ENCODE data around the gene ARHGAP20. TPM values are rescaled to one million over a fixed set of nuclear protein-coding genes. Genes with fewer than 3 reads are reported as not detected.

The ARHGAP20 gene
- total RNA-seq, 1 experiment from 2014 or later, result 7.9 TPM

- POLR2A ChIA-PET (ENCODE audit: low non-redundant PET), result no interaction called here
- TF ChIP-seq EZH2 (IDR thresholded peaks at IDR 0.05; ENCODE audit: borderline replicate concordance, low read depth, low read length, poor library complexity, severe bottlenecking) (no peak), CTCF (conservative IDR thresholded peaks at IDR 0.05; ENCODE audit: low read depth, low read length) (no peak)
- H3K9me3 ChIP-seq (ENCODE audit: low read depth, low read length, poor library complexity, severe bottlenecking), result no peaks in the 10 kb centered on the region
- no peaks in the 10 kb centered on the region for H3K27me3 ChIP-seq (replicated peaks; ENCODE audit: insufficient read depth, low read depth, low read length, poor library complexity)
- no peak overlapping the region for H3K27ac ChIP-seq (ENCODE audit: low read depth, low read length, poor library complexity, severe bottlenecking)
- BruUV-seq (replicated peaks), result no TSS peak
- intact Hi-C loops (cut with micrococcal nuclease; ENCODE audit: unreplicated experiment), result no loop called here
- no peak for DNase-seq (ENCODE audit: low spot score)
- H3K36me3 ChIP-seq (ENCODE audit: insufficient read depth, low read length, poor library complexity, severe bottlenecking), result peaks cover 10% of the 10 kb centered on the region
- H3K4me3 ChIP-seq (ENCODE audit: low read depth, low read length, poor library complexity, severe bottlenecking), result no peak overlapping the region
- no peaks in the 10 kb centered on the region for H3K4me1 ChIP-seq (ENCODE audit: insufficient read depth, low read length, poor library complexity, severe bottlenecking)
- CTCF ChIA-PET, result no interaction called here
Observed at GRCh38 chr11:110587129-110587528, 125.1 kb downstream of the ARHGAP20 start.

GRCh38 chr11:110584150-110584549, 128.1 kb downstream of the ARHGAP20 start:
- intact Hi-C loops (cut with micrococcal nuclease; ENCODE audit: unreplicated experiment), result no loop called here
- ChIA-PET POLR2A (ENCODE audit: low non-redundant PET) (no interaction called here), CTCF (no interaction called here)
- no peaks in the 10 kb centered on the region for H3K9me3 ChIP-seq (ENCODE audit: low read depth, low read length, poor library complexity, severe bottlenecking)
- no peak for TF ChIP-seq EZH2 (IDR thresholded peaks at IDR 0.05; ENCODE audit: borderline replicate concordance, low read depth, low read length, poor library complexity, severe bottlenecking)
- no peak for TF ChIP-seq CTCF (conservative IDR thresholded peaks at IDR 0.05; ENCODE audit: low read depth, low read length)
- H3K27me3 ChIP-seq (replicated peaks; ENCODE audit: insufficient read depth, low read depth, low read length, poor library complexity), result no peaks in the 10 kb centered on the region
- H3K4me3 ChIP-seq (ENCODE audit: low read depth, low read length, poor library complexity, severe bottlenecking), result no peak overlapping the region
- no peak overlapping the region for H3K27ac ChIP-seq (ENCODE audit: low read depth, low read length, poor library complexity, severe bottlenecking)
- H3K4me1 ChIP-seq (ENCODE audit: insufficient read depth, low read length, poor library complexity, severe bottlenecking), result no peaks in the 10 kb centered on the region
- no TSS peak for BruUV-seq (replicated peaks)
- no peak for DNase-seq (ENCODE audit: low spot score)
- no peaks in the 10 kb centered on the region for H3K36me3 ChIP-seq (ENCODE audit: insufficient read depth, low read length, poor library complexity, severe bottlenecking)

GRCh38 chr11:110582728-110583432, 129.4 kb downstream of the ARHGAP20 start:
- no peak overlapping the region for H3K27ac ChIP-seq (ENCODE audit: low read depth, low read length, poor library complexity, severe bottlenecking)
- BruUV-seq (replicated peaks), result no TSS peak

More at GRCh38 chr11:110582728-110583432, 129.4 kb downstream of the ARHGAP20 start:
- CTCF ChIA-PET, result no interaction called here
- Histone ChIP-seq H3K4me1 (ENCODE audit: insufficient read depth, low read length, poor library complexity, severe bottlenecking) (no peaks in the 10 kb centered on the region), H3K9me3 (ENCODE audit: low read depth, low read length, poor library complexity, severe bottlenecking) (no peaks in the 10 kb centered on the region), H3K27me3 (replicated peaks; ENCODE audit: insufficient read depth, low read depth, low read length, poor library complexity) (no peaks in the 10 kb centered on the region), H3K36me3 (ENCODE audit: insufficient read depth, low read length, poor library complexity, severe bottlenecking) (no peaks in the 10 kb centered on the region), H3K4me3 (ENCODE audit: low read depth, low read length, poor library complexity, severe bottlenecking) (no peak overlapping the region)
- intact Hi-C loops (cut with micrococcal nuclease; ENCODE audit: unreplicated experiment), result no loop called here
- no peak for DNase-seq (ENCODE audit: low spot score)
- POLR2A ChIA-PET (ENCODE audit: low non-redundant PET), result no interaction called here
- TF ChIP-seq EZH2 (IDR thresholded peaks at IDR 0.05; ENCODE audit: borderline replicate concordance, low read depth, low read length, poor library complexity, severe bottlenecking) (no peak), CTCF (conservative IDR thresholded peaks at IDR 0.05; ENCODE audit: low read depth, low read length) (no peak)
